Measurements from ENCODE around the gene STK25.
"Not testable (repeated sequence)": the region's sequence is repeated elsewhere in the genome, so short reads cannot be mapped to it uniquely, and the experiment has no call there.

STK25 gene

GRCh38 chr2:241539616-241540374, 31.4 kb upstream of the STK25 start:
- DNase-seq = no peak

GRCh38 chr2:241538838-241539615, 30.6 kb upstream of the STK25 start:
- no peak for DNase-seq

- DNase-seq = no peak
Observed at GRCh38 chr2:241535871-241536655, 27.7 kb upstream of the STK25 start.

- no peak for DNase-seq
Observed at GRCh38 chr2:241534701-241535375, 26.5 kb upstream of the STK25 start.

GRCh38 chr2:241534293-241534692, 25.9 kb upstream of the STK25 start:
- no peak for DNase-seq

GRCh38 chr2:241532733-241533601, 24.6 kb upstream of the STK25 start:
- DNase-seq = no peak

- no peak for DNase-seq
Observed at GRCh38 chr2:241532168-241532567, 23.8 kb upstream of the STK25 start.

GRCh38 chr2:241531161-241531722, 22.9 kb upstream of the STK25 start:
- DNase-seq = no peak

GRCh38 chr2:241530571-241530970, 22.2 kb upstream of the STK25 start:
- no peak for DNase-seq

- not testable (repeated sequence) for DNase-seq
Observed at GRCh38 chr2:241525818-241526780, 17.7 kb upstream of the STK25 start.

GRCh38 chr2:241522477-241522876, 14.1 kb upstream of the STK25 start:
- DNase-seq = no peak

GRCh38 chr2:241519669-241520068, 11.3 kb upstream of the STK25 start:
- no peak for DNase-seq

GRCh38 chr2:241517297-241517696, 8.9 kb upstream of the STK25 start:
- no peak for DNase-seq

GRCh38 chr2:241516520-241516965, 8.2 kb upstream of the STK25 start:
- DNase-seq = no peak

- no peak for DNase-seq
Observed at GRCh38 chr2:241514986-241515737, 6.8 kb upstream of the STK25 start.

- DNase-seq = no peak
Observed at GRCh38 chr2:241514553-241514952, 6.2 kb upstream of the STK25 start.

GRCh38 chr2:241511091-241511741, 2.8 kb upstream of the STK25 start:
- DNase-seq = no peak

- DNase-seq = no peak
Observed at GRCh38 chr2:241509155-241509784, 886 bp upstream of the STK25 start.

Data from AML-193 (cell line).